Lower lobe of right lung (tissue), 2 donors: ENCODE results near the gene SPATA17. TPM values are rescaled to one million over a fixed set of nuclear protein-coding genes. Genes with fewer than 3 reads are reported as not detected.

Source experiments
- ATAC-seq, 2 donors: fragments of 200-7000 bp; cut with Tn5 transposase; one replicate each; pipeline ENCODE4 v1.9.1; 2020 to 2022; ENCODE audit warnings: mild to moderate bottlenecking in 2 of 2, moderate library complexity in 2 of 2
- DNase-seq: peaks from one replicate; pipeline ENCODE4 v3.0.0-alpha.2; 2020
- H3K27ac ChIP-seq: fragments of 200-600 bp; one replicate; pipeline ENCODE4 v1.8.0; 2022
- H3K27me3 ChIP-seq: fragments of 200-600 bp; one replicate; pipeline ENCODE4 v1.8.0; 2022; ENCODE audit warnings: low read depth
- H3K36me3 ChIP-seq: fragments of 200-600 bp; one replicate; pipeline ENCODE4 v1.8.0; 2022; ENCODE audit warnings: mild to moderate bottlenecking
- H3K4me1 ChIP-seq: fragments of 200-600 bp; one replicate; pipeline ENCODE4 v1.8.0; 2022
- H3K4me3 ChIP-seq: fragments of 200-600 bp; one replicate; pipeline ENCODE4 v1.8.0; 2022; ENCODE audit warnings: mild to moderate bottlenecking
- H3K9me3 ChIP-seq: fragments of 200-600 bp; one replicate; pipeline ENCODE4 v1.8.0; 2022
- CTCF ChIP-seq: fragments of 200-600 bp; IDR thresholded peaks from one replicate; pipeline ENCODE4 v1.8.0; 2022; ENCODE audit warnings: antibody characterized with exemption, mild to moderate bottlenecking
- intact Hi-C: fragments of 100-400 bp; cut with DNase I; formaldehyde crosslinking; loops from one replicate; pipeline ENCODE4 v1.11.0; 2022
- total RNA-seq: library from RNA; stranded (reverse); fragmentation: NEBNext Ultra II Directional; extraction: Animal tissue kit (Norgen Biotek cat#: 25700); gene quantifications from one replicate; pipeline ENCODE4 v1.2.1, GENCODE V29; 2021
- donor health status: DM: no; HTN: yes; CAD: no; lungs with severe emphysema.

SPATA17 gene
- total RNA-seq, 1 donor from 2014 or later = 4.0 TPM

- no peaks in the 10 kb centered on the region for H3K4me1 ChIP-seq
- DNase-seq = no peak
- H3K9me3 ChIP-seq = no peaks in the 10 kb centered on the region
- no peak for TF ChIP-seq CTCF
- no peak overlapping the region for H3K27ac ChIP-seq
- no peaks in the 10 kb centered on the region for H3K27me3 ChIP-seq
- no peak overlapping the region for H3K4me3 ChIP-seq
- no peaks in the 10 kb centered on the region for H3K36me3 ChIP-seq
- no peak for ATAC-seq
- intact Hi-C loops = no loop called here
Observed at GRCh38 chr1:217875229-217875628, 244.1 kb downstream of the SPATA17 start.

- Histone ChIP-seq H3K36me3 (no peaks in the 10 kb centered on the region), H3K4me3 (no peak overlapping the region), H3K27ac (no peak overlapping the region), H3K4me1 (no peaks in the 10 kb centered on the region), H3K9me3 (no peaks in the 10 kb centered on the region), H3K27me3 (no peaks in the 10 kb centered on the region)
- intact Hi-C loops = no loop called here
- DNase-seq (no peak), ATAC-seq (no peak)
- no peak for TF ChIP-seq CTCF
Observed at GRCh38 chr1:217876401-217876800, 245.3 kb downstream of the SPATA17 start.

GRCh38 chr1:217876896-217877295 lies 245.8 kb downstream of the SPATA17 start:
- no peak for DNase-seq
- Histone ChIP-seq H3K36me3 (no peaks in the 10 kb centered on the region), H3K4me3 (no peak overlapping the region), H3K4me1 (no peaks in the 10 kb centered on the region), H3K27me3 (no peaks in the 10 kb centered on the region), H3K27ac (no peak overlapping the region), H3K9me3 (no peaks in the 10 kb centered on the region)
- no peak for TF ChIP-seq CTCF
- no peak for ATAC-seq
- intact Hi-C loops = no loop called here

- H3K9me3 ChIP-seq = no peaks in the 10 kb centered on the region
- DNase-seq (no peak), ATAC-seq (no peak)
- no peaks in the 10 kb centered on the region for H3K36me3 ChIP-seq
- intact Hi-C loops = no loop called here
- H3K27me3 ChIP-seq = no peaks in the 10 kb centered on the region
- no peaks in the 10 kb centered on the region for H3K4me1 ChIP-seq
- TF ChIP-seq CTCF = no peak
- H3K27ac ChIP-seq = no peak overlapping the region
- no peak overlapping the region for H3K4me3 ChIP-seq
Observed at GRCh38 chr1:217881131-217881543, 250.0 kb downstream of the SPATA17 start.

- Histone ChIP-seq H3K27me3 (no peaks in the 10 kb centered on the region), H3K27ac (no peak overlapping the region), H3K4me3 (no peak overlapping the region), H3K4me1 (no peaks in the 10 kb centered on the region), H3K36me3 (no peaks in the 10 kb centered on the region), H3K9me3 (no peaks in the 10 kb centered on the region)
- intact Hi-C loops = no loop called here
- ATAC-seq = no peak
- no peak for TF ChIP-seq CTCF
- DNase-seq = no peak
Observed at GRCh38 chr1:217881607-217882332, 250.6 kb downstream of the SPATA17 start.
